Uterus (tissue), 2 donors: Measurements from ENCODE around the gene ADIG.

Experiments used
- CTCF ChIP-seq, 4 experiments: fragments of 200-600 bp in 2 of 4; fragments of 450-650 bp in 2 of 4; sonication (generic) in 2 of 4; IDR thresholded peaks; one replicate each; pipeline ENCODE4 v1.5.1; 2016 to 2019; ENCODE audit warnings: antibody characterized with exemption in 4 of 4, mild to moderate bottlenecking in 2 of 4, moderate library complexity in 1 of 4
- POLR2A ChIP-seq, 2 donors: fragments of 450-650 bp; IDR thresholded peaks; one replicate each; pipeline ENCODE4 v1.6.1; 2016; ENCODE audit warnings: antibody characterized with exemption in 2 of 2, mild to moderate bottlenecking in 1 of 2, moderate library complexity in 1 of 2

- no peak for TF ChIP-seq CTCF (IDR thresholded peaks at IDR 0.05)
- TF ChIP-seq POLR2A (IDR thresholded peaks at IDR 0.05) = no peak
Measured at GRCh38 chr20:38620441-38620840, 39.4 kb downstream of the ADIG start.
